Esophagus muscularis mucosa (tissue), 3 donors: ENCODE results near the gene GAB1.

ENCODE experiments used
- CTCF ChIP-seq, 3 experiments: fragments of 200-600 bp in 2 of 3; fragments of 450-650 bp in 1 of 3; sonication (generic) in 2 of 3; IDR thresholded peaks; one replicate each; pipeline ENCODE4 v1.5.1; 2017 to 2019; ENCODE audit warnings: antibody characterized with exemption in 3 of 3, mild to moderate bottlenecking in 2 of 3, moderate library complexity in 1 of 3
- POLR2A ChIP-seq: fragments of 450-650 bp; IDR thresholded peaks from one replicate; pipeline ENCODE4 v1.6.1; 2017; ENCODE audit warnings: antibody characterized with exemption, moderate library complexity, mild to moderate bottlenecking, low read depth
- POLR2AphosphoS5 ChIP-seq, 2 donors: sonication (generic); formaldehyde crosslinking; IDR thresholded peaks; one replicate each; pipeline ENCODE4 v1.6.1; 2017; ENCODE audit warnings: antibody characterized with exemption in 2 of 2

GRCh38 chr4:143294710-143295275 is 41.9 kb upstream of the GAB1 start:
- TF ChIP-seq CTCF (IDR thresholded peaks at IDR 0.05): no peak
- no peak for TF ChIP-seq POLR2AphosphoS5 (IDR thresholded peaks at IDR 0.05)
- TF ChIP-seq POLR2A: no peak
